Body of pancreas (tissue), 4 donors: Measurements from ENCODE around the gene DENND1A.

Source experiments
- CTCF ChIP-seq, 7 experiments: fragments of 450-650 bp in 4 of 7; fragments of 200-600 bp in 3 of 7; sonication (generic) in 3 of 7; IDR thresholded peaks; one replicate each; pipeline ENCODE4 v1.5.1; 2016 to 2019; ENCODE audit warnings: antibody characterized with exemption in 7 of 7
- POLR2A ChIP-seq, 3 donors: fragments of 450-650 bp; IDR thresholded peaks; one replicate each; pipeline ENCODE4 v1.6.1; 2016; ENCODE audit warnings: antibody characterized with exemption in 3 of 3, mild to moderate bottlenecking in 2 of 3

- no peak for TF ChIP-seq POLR2A (IDR thresholded peaks at IDR 0.05)
- TF ChIP-seq CTCF (IDR thresholded peaks at IDR 0.05): no peak
Measured at GRCh38 chr9:123796094-123796493, 133.8 kb downstream of the DENND1A start.
